Cardiac septum (tissue), 1 donor: ENCODE measurements around the gene VPS37B. TPM values are rescaled to one million over a fixed set of nuclear protein-coding genes. Genes with fewer than 3 reads are reported as not detected.
A peak's percentile ranks its signal among the peaks of the same experiment; 100 is the strongest.

ENCODE experiments used
- DNase-seq: peaks from one replicate; pipeline ENCODE4 v3.0.0-alpha.2; 2020; ENCODE audit warnings: low spot score
- intact Hi-C: fragments of 100-400 bp; cut with DNase I; formaldehyde crosslinking; loops from one replicate; pipeline ENCODE4 v1.14.0; 2022
- total RNA-seq: library from RNA; stranded (reverse); fragmentation: NEBNext Ultra II Directional; extraction: Animal tissue kit (Norgen Biotek cat#: 25700); gene quantifications from one replicate; pipeline ENCODE4 v1.2.1, GENCODE V29; 2021
- donor health status: DM: no; HTN: no; CAD: no.

The VPS37B gene
- total RNA-seq, 1 donor from 2014 or later = 16.8 TPM

GRCh38 chr12:122834921-122835749 is 60.8 kb downstream of the VPS37B start, which contains the start of gene HIP1R:
HIP1R (plus strand) TSS chr12:122835457; CDS start chr12:122835551, 94 bp downstream.
- intact Hi-C loops = no loop called here
- DNase-seq = peak; percentile 77

GRCh38 chr12:122834104-122834920 is 61.6 kb downstream of the VPS37B start:
- intact Hi-C loops = no loop called here
- DNase-seq = peak; percentile 74

GRCh38 chr12:122830517-122831214 is 65.3 kb downstream of the VPS37B start:
- no peak for DNase-seq
- intact Hi-C loops = no loop called here

GRCh38 chr12:122827258-122827657 is 68.7 kb downstream of the VPS37B start:
- intact Hi-C loops = no loop called here
- no peak for DNase-seq

GRCh38 chr12:122825773-122826724 is 69.9 kb downstream of the VPS37B start:
- no peak for DNase-seq
- intact Hi-C loops = no loop called here

GRCh38 chr12:122823429-122823828 is 72.5 kb downstream of the VPS37B start:
- DNase-seq = no peak

GRCh38 chr12:122820838-122821271 is 75.1 kb downstream of the VPS37B start:
- no peak for DNase-seq
- intact Hi-C loops = no loop called here

More at GRCh38 chr12:122823429-122823828, 72.5 kb downstream of the VPS37B start:
- intact Hi-C loops = no loop called here

- intact Hi-C loops = no loop called here
- no peak for DNase-seq
These were observed 75.8 kb downstream of the VPS37B start for GRCh38 chr12:122820138-122820537.

- intact Hi-C loops = no loop called here
- no peak for DNase-seq
These were observed 76.6 kb downstream of the VPS37B start for GRCh38 chr12:122819209-122819785.

Other genes starting within 250 kb of the VPS37B start
- 0.59 TPM for gene HCAR2, start 192.8 kb downstream of the VPS37B start, total RNA-seq
- gene HCAR3, start 179.3 kb downstream of the VPS37B start, total RNA-seq = 0.54 TPM
- not detected for gene HCAR1, start 165.3 kb downstream of the VPS37B start, total RNA-seq
- gene DENR, start 143.3 kb downstream of the VPS37B start, total RNA-seq = 23.8 TPM
- gene CCDC62, start 121.6 kb downstream of the VPS37B start, total RNA-seq = 0.65 TPM
- 16.6 TPM for gene HIP1R, start 60.7 kb downstream of the VPS37B start, total RNA-seq
- gene ABCB9, start 70.3 kb upstream of the VPS37B start, total RNA-seq = 7.2 TPM
- gene OGFOD2, start 79.1 kb upstream of the VPS37B start, total RNA-seq = 10.6 TPM
- 139 TPM for gene ARL6IP4, start 84.6 kb upstream of the VPS37B start, total RNA-seq